HG03280 (cell line): ENCODE data around the gene RNF151.

ENCODE experiments used
- ATAC-seq: cut with Tn5 transposase; IDR thresholded peaks from one replicate; pipeline ENCODE4 v1.9.1; 2021; ENCODE audit warnings: mild to moderate bottlenecking, moderate library complexity; ENCODE audit not compliant: unreplicated experiment

The RNF151 gene

GRCh38 chr16:1976216-1976520, 9.5 kb downstream of the RNF151 start:
- ATAC-seq, result no peak

- no peak for ATAC-seq
Measured at GRCh38 chr16:1976951-1977874, 10.6 kb downstream of the RNF151 start.

- ATAC-seq, result no peak
Measured at GRCh38 chr16:1977875-1978268, 11.2 kb downstream of the RNF151 start.

GRCh38 chr16:1978476-1979120, 11.9 kb downstream of the RNF151 start:
- ATAC-seq, result no peak

DNA sequence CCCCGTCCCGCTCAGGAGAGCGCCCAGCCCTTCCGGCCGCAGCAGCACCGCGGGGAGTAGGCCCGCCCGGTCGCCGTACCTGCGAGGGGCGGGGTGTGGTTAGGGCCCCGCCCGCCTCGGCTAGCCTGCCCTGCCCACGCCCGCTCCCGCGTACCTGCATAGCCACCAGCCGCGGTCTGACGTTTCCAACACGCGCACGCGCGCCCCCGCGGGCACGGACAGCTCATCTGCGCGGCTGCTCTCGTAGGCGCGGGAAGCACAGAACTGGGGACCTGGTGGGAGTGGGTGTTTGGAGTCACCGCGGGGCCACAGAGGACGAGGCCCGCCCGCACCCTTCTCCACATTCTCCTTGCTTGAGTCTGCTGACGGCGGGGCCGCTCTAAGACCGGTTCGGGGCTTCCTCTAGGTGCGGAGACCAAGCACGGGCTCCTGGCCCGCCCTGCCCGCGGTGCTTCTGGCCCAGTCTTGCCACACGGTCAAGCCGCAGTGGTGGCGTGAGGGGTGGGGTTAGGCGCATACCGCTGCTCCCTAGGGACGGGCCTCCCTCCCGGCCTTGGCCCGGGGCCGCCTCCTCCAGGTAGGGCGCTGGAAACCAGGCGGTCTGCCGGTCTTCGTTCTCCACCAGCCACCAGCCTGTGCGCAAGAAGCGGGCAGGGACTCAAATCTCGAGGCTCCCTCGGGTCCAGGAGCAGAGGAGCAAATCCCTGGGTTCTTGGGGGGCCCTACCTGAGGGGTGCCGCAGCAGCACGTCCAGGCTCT, 12.8 kb downstream of the RNF151 start:
- no peak for ATAC-seq

DNA sequence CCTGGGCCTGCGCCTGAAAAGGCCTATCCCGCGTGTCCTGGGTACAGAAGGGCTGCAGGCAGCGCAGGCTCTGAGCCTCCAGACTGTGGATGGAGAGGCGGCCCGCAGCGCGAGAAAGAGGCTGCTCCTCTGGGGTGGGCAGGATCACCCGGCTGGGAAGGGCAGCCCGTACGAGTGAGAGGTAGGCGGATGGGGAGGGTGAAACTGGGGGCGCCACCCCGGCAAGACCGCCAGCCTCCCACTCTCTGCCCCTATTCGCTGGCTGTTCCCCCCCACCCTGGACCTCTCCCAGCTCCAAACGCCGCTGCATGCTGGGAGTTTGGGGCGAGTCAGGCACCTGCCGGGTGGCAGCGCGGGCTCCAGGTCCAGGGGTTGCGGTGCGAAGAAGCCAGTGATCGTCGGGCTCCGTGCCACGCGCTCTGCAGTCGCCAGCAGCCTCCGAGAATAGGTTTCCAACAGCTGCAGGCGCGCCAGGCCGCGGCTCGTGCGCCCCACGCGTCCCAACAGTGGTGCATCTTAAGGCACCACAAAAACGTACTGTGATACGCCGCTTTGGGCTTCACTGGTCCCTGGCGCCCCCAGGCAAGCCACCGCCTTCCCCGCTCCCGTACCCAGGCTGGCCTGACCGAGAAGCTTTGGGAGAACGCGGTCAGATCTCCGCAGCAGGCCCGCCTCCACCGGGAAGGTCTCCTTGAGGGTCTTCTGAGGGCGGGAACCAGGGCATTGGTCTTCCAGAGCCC, 13.5 kb downstream of the RNF151 start:
- no peak for ATAC-seq

- ATAC-seq, result no peak
Measured at GRCh38 chr16:1980770-1981087, 14.1 kb downstream of the RNF151 start.

DNA sequence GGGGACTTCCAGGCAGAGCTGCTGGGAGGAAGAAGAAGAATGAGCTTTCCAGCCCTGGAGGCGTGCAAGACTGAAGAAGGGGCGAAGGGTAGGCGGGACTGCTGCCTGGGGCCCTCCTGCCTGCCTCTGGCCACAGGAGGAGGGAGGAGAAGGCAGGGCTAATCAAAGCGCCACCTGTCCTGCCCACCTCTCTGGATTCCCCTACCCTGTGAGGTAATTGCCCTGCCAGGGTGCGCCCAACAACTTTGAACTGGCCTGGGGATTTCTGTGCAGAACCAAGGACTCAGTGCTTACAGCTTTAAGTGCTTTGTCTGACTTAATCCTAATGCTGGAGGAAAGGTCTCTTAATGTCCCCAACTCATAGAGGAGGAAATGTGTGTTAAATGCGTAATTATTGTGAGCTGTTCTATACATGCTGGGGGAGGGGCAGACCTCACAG, 14.8 kb downstream of the RNF151 start, which contains the start of gene NOXO1:
Gene NOXO1, minus strand, starts transcription at position 72 of the 439 bp plus-strand sequence. CDS start 290 bp downstream, outside the sequence.
- ATAC-seq, result no peak

- ATAC-seq, result no peak
Measured at GRCh38 chr16:1982013-1982433, 15.4 kb downstream of the RNF151 start.

- ATAC-seq, result no peak
Measured at GRCh38 chr16:1982991-1983543, 16.4 kb downstream of the RNF151 start.

GRCh38 chr16:1983544-1984346, 17.1 kb downstream of the RNF151 start, which contains the start of gene GFER:
TSS of gene GFER (plus strand) at chr16:1984193. CDS start at chr16:1984219, 26 bp downstream.
- ATAC-seq, result peak; percentile 79

GRCh38 chr16:1984347-1985225, 17.9 kb downstream of the RNF151 start:
- no peak for ATAC-seq

DNA sequence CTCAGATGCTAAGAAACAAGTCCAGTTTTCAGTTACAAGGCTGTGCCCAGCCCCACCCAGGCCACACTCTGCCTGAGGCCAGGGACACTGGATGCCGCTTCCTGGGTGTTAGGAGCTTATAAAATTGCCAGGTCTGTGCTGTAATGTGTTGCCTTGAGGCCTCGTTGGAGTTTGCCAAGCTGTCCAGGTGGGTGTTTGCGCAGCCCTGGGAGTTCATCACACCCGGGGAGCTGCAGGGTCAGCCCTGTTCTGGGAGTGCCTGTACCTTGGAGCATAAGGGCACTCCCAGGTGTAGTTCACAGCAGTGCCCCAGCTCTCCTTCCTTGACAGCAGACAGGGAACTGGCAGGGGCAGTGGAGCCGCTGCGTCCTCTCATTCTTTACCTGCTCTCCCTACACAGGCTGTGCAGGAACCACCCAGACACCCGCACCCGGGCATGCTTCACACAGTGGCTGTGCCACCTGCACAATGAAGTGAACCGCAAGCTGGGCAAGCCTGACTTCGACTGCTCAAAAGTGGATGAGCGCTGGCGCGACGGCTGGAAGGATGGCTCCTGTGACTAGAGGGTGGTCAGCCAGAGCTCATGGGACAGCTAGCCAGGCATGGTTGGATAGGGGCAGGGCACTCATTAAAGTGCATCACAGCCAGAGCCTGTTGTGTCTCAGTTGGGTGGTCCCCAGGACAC, 19.0 kb downstream of the RNF151 start:
- ATAC-seq, result no peak

- no peak for ATAC-seq
Measured at GRCh38 chr16:1987198-1987597, 20.5 kb downstream of the RNF151 start.

DNA sequence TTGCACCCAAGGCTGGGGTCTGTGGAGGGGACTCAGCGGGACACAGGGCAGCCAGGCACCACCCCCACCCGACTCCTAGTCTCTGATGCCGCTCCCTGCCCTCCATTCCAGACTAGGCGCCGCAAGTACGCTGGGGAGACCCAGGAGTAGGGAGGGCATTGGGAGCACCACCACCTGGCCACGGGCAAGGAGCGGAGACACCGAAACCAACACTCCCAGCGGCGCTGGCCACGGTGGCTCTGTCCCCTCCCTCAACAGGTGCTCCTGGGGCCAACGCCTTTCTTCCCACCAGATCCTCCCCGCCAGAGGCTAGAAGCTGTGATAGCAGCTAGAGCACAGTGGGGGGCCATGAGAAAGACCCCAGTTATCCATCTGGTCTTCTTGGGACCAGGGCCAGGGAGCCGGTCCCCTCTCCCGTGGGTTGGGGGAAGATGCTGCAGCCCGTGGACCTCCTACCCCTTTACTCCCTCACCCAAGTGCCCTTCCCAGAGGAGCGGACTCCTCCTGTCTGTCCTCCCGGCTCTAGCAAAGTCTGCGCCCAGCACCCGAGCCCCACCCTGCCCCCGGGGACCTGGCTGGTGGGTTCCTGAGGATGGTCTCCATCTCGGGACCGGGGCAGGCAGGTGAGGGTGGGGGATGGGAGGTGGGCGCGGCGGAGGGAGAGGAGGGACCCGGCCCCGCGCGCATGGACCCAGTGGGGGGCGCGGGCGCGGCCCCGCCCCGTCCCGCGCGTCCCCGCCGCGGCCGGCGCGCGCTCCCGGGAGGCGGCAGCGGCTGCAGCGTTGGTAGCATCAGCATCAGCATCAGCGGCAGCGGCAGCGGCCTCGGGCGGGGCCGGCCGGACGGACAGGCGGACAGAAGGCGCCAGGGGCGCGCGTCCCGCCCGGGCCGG, 22.8 kb downstream of the RNF151 start, which contains the start of gene SYNGR3:
Gene SYNGR3, plus strand, starts transcription at position 762 of the 892 bp plus-strand sequence. CDS start 133 bp downstream, outside the sequence.
- ATAC-seq, result no peak

- ATAC-seq, result no peak
Measured at GRCh38 chr16:1990101-1990350, 23.4 kb downstream of the RNF151 start.
